HL-60 (cell line): ENCODE results near the gene TACR1.

Experiments used
- CTCF ChIP-seq: IDR thresholded peaks from one replicate; pipeline ENCODE4 v1.5.1; 2011; ENCODE audit warnings: low read length, control low read depth, inconsistent platforms; ENCODE audit not compliant: insufficient read depth
- GABPA ChIP-seq: IDR thresholded peaks from 2 replicates; pipeline ENCODE4 v1.6.1; 2012; ENCODE audit warnings: low read depth
- POLR2AphosphoS5 ChIP-seq: IDR thresholded peaks from 2 replicates; pipeline ENCODE4 v1.6.1; 2012; ENCODE audit warnings: low read depth
- REST ChIP-seq: IDR thresholded peaks from 2 replicates; pipeline ENCODE4 v1.6.1; 2012; ENCODE audit warnings: low read depth; ENCODE audit not compliant: insufficient replicate concordance

- TF ChIP-seq CTCF (no peak), POLR2AphosphoS5 (no peak), REST (no peak), GABPA (no peak)
Measured at GRCh38 chr2:75018162-75018561, 181.2 kb downstream of the TACR1 start.
